Measurements from ENCODE around the gene POLA2. TPM values are rescaled to one million over a fixed set of nuclear protein-coding genes. Genes with fewer than 3 reads are reported as not detected.

Gene POLA2
- total and polyA plus RNA-seq, 2 donors (not counting 3 experiments of a cell fraction or from before 2014, with no cell fraction given) = 24.0 to 30.0 TPM

DNA sequence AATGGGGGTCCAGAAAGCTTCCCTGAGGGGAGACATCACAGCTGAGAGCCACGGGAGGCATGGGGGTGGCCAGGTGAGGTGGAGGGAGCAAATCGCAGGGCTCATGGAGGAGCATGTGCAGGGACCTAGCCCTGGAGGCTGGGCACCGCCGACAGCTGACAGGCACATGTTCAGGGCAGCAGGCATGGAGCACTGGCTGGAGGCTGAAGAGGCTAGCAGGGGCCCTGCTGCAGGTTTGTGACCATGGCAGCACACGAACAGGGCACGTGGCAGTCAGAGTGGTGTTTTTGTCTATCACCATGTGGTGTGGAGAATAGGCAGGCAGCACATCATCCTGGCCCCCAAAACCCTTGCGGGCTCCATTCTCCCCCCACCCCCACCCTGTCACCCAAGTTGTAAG is 42.9 kb downstream of the POLA2 start:
- no TSS peak for BruUV-seq (replicated peaks)
- Histone ChIP-seq H3K4me1 (ENCODE audit: control insufficient read depth, extremely low read depth, insufficient read depth, low read length) (peaks cover 18% of the 10 kb centered on the region), H3K27me3 (ENCODE audit: control insufficient read depth in 2 of 2, insufficient read depth in 2 of 2, low read length in 2 of 2) (no peaks in the 10 kb centered on the region), H3K9ac (replicated peaks; ENCODE audit: extremely low read depth, insufficient read depth, low read length) (no peak overlapping the region), H3K9me3 (replicated peaks; ENCODE audit: control insufficient read depth, insufficient read depth, low read length) (no peaks in the 10 kb centered on the region), H3K4me3 (replicated peaks in 1 of 3; ENCODE audit: insufficient read depth in 1 of 3, low read depth in 1 of 3, low read length in 3 of 3) (no peak overlapping the region), H3K36me3 (ENCODE audit: control insufficient read depth in 2 of 2, extremely low read depth in 1 of 2, insufficient read depth in 2 of 2, low read length in 2 of 2) (no peaks in the 10 kb centered on the region), H2AFZ (ENCODE audit: low read depth, low read length) (no peak overlapping the region), H3K9me1 (replicated peaks; ENCODE audit: control insufficient read depth, extremely low read depth, insufficient read depth, low read length) (no peaks in the 10 kb centered on the region), H3K4me2 (ENCODE audit: insufficient read depth, low read length) (no peak overlapping the region), H3K79me2 (ENCODE audit: control insufficient read depth, insufficient read depth, low read length) (no peaks in the 10 kb centered on the region), H4K20me1 (replicated peaks; ENCODE audit: control insufficient read depth, extremely low read depth, insufficient read depth, low read length) (no peaks in the 10 kb centered on the region), H3K27ac (ENCODE audit: insufficient read depth, low read depth, low read length) (no peak overlapping the region)
- DNase-seq (ENCODE audit: low read depth, low spot score) (no peak), FAIRE-seq (no peak)
- TF ChIP-seq POLR2A (IDR thresholded peaks at IDR 0.05; ENCODE audit: low read depth, low read length) (no peak), MYC (IDR thresholded peaks at IDR 0.05; ENCODE audit: low read depth, low read length) (no peak), POLR2AphosphoS5 (IDR thresholded peaks at IDR 0.05; ENCODE audit: insufficient read depth, low read depth, low read length) (no peak), FOS (IDR thresholded peaks at IDR 0.05; ENCODE audit: borderline replicate concordance, insufficient read depth, low read length) (no peak), JUN (IDR thresholded peaks at IDR 0.05; ENCODE audit: borderline replicate concordance, insufficient read depth, insufficient read length, low read depth) (no peak), GATA2 (IDR thresholded peaks at IDR 0.05; ENCODE audit: insufficient read depth, insufficient read length, low read depth, low read length) (no peak), EZH2 (IDR thresholded peaks at IDR 0.05; ENCODE audit: borderline replicate concordance, low read depth, low read length, severe bottlenecking) (no peak)
- TF ChIP-seq, protein P1, sequence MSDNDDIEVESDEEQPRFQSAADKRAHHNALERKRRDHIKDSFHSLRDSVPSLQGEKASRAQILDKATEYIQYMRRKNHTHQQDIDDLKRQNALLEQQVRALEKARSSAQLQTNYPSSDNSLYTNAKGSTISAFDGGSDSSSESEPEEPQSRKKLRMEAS (IDR thresholded peaks at IDR 0.05; ENCODE audit: insufficient read depth, insufficient read length) = no peak
- TF ChIP-seq, protein P2, sequence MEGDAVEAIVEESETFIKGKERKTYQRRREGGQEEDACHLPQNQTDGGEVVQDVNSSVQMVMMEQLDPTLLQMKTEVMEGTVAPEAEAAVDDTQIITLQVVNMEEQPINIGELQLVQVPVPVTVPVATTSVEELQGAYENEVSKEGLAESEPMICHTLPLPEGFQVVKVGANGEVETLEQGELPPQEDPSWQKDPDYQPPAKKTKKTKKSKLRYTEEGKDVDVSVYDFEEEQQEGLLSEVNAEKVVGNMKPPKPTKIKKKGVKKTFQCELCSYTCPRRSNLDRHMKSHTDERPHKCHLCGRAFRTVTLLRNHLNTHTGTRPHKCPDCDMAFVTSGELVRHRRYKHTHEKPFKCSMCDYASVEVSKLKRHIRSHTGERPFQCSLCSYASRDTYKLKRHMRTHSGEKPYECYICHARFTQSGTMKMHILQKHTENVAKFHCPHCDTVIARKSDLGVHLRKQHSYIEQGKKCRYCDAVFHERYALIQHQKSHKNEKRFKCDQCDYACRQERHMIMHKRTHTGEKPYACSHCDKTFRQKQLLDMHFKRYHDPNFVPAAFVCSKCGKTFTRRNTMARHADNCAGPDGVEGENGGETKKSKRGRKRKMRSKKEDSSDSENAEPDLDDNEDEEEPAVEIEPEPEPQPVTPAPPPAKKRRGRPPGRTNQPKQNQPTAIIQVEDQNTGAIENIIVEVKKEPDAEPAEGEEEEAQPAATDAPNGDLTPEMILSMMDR (IDR thresholded peaks at IDR 0.05; ENCODE audit: extremely low read depth in 1 of 2, insufficient read depth in 1 of 2, low read depth in 1 of 2, low read length in 2 of 2) = no peak
- ChIA-PET CTCF (no interaction called here), POLR2A (no interaction called here)
- intact Hi-C loops (cut with micrococcal nuclease) (no loop called here), dilution Hi-C loops (cut with MboI; ENCODE audit: extremely low pct_ligation_motif_present, low sequenced_read_pairs) (no loop called here)

Data from endothelial cell of umbilical vein (primary cell).